ENCODE measurements around the gene PKIG.

DNA sequence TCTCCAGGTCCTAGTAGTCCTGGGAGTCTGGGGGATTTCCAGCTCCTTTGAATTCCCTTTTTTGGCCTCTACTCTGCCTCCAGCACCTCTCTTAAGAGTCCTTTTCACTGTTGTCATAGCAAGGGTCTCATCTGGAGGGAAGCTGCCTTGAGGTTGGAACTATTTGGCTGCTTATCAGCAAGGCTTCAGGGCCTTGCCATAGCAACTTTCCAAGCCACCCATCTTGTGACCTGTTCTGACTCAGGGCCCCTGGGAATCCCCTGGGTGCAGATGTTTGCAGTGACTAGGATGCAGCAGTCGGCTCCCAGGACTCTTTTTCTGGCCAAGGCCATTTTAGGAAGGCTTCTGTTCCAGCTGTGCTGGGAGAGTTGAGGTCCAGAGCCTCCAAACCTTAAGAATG lies 12.4 kb downstream of the PKIG start:
- TF ChIP-seq, protein P1, sequence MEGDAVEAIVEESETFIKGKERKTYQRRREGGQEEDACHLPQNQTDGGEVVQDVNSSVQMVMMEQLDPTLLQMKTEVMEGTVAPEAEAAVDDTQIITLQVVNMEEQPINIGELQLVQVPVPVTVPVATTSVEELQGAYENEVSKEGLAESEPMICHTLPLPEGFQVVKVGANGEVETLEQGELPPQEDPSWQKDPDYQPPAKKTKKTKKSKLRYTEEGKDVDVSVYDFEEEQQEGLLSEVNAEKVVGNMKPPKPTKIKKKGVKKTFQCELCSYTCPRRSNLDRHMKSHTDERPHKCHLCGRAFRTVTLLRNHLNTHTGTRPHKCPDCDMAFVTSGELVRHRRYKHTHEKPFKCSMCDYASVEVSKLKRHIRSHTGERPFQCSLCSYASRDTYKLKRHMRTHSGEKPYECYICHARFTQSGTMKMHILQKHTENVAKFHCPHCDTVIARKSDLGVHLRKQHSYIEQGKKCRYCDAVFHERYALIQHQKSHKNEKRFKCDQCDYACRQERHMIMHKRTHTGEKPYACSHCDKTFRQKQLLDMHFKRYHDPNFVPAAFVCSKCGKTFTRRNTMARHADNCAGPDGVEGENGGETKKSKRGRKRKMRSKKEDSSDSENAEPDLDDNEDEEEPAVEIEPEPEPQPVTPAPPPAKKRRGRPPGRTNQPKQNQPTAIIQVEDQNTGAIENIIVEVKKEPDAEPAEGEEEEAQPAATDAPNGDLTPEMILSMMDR (IDR thresholded peaks at IDR 0.05), result no peak
- TF ChIP-seq POLR2A (IDR thresholded peaks at IDR 0.05), result no peak
